Measurements from ENCODE around the gene TMEFF2.

The TMEFF2 gene

DNA sequence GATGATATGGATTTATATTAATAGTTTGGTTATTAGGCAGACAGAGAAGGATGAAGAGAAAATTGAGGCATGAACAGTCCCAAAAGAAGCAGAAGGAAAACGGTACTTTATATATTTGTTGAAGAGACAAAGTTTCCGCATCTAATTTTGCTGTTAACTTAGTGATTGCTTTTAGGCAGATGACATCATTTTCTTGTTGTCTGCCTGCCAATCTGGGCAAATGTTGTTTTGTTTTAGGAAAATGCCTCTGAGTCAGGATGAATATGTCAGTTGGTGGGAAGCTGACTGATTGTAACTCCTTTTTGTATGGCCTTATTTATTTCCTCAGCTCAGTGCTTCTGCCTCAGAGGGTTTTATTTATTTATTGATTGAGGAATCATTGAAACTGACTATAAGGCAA is 295.3 kb downstream of the TMEFF2 start:
- no peak for DNase-seq (ENCODE audit: low spot score)

Data from germinal center (tissue), 1 donor.